GM10248 (cell line): Measurements from ENCODE around the gene CFAP65.

Experiments
- CTCF ChIA-PET: fragments of 300-600 bp; sonication (Branson Sonifier 250); formaldehyde crosslinking; extraction: SDS; loops from one replicate; lab custom pipeline; 2021; ENCODE audit warnings: antibody characterized with exemption; lab: Yijun Ruan, JAX
- POLR2A ChIA-PET: fragments of 350-650 bp; sonication (Branson Sonifier 250); formaldehyde crosslinking; extraction: SDS; loops from one replicate; lab custom pipeline; 2020; ENCODE audit warnings: antibody characterized with exemption; lab: Yijun Ruan, JAX
- DNase-seq: peaks from one replicate; pipeline ENCODE4 v3.0.0; 2012; ENCODE audit errors: extremely low spot score
- CTCF ChIP-seq: IDR thresholded peaks from 2 replicates; pipeline ENCODE4 v1.5.1; 2012; ENCODE audit warnings: mild to moderate bottlenecking, low read depth; ENCODE audit errors: extremely low read depth, missing control alignments, control extremely low read depth

The CFAP65 gene

GRCh38 chr2:219025637-219026585, 15.4 kb downstream of the CFAP65 start:
- ChIA-PET CTCF (interaction anchor here (1.0 to 8.6 kb wide), 6 partner anchors 21 to 130 kb away, joined by 3 to 151 read pairs (median 5); partner anchors contain the start of gene NHEJ1), POLR2A (no interaction called here)

GRCh38 chr2:219024059-219024458, 17.3 kb downstream of the CFAP65 start:
- no peak for DNase-seq
- no peak for TF ChIP-seq CTCF
- ChIA-PET POLR2A (no interaction called here), CTCF (interaction anchor here (1.4 to 8.6 kb wide), 4 partner anchors 14 to 132 kb away, joined by 5 to 151 read pairs (median 7); partner anchors contain the start of gene NHEJ1)

More at GRCh38 chr2:219025637-219026585, 15.4 kb downstream of the CFAP65 start:
- no peak for TF ChIP-seq CTCF
- no peak for DNase-seq

GRCh38 chr2:219023045-219023605, 18.2 kb downstream of the CFAP65 start:
- CTCF ChIA-PET: interaction anchor here (8.6 kb wide), 1 partner anchor 133 kb away, joined by 151 read pairs; the partner anchor contains the start of gene NHEJ1
- DNase-seq: no peak
- TF ChIP-seq CTCF: no peak
- POLR2A ChIA-PET: no interaction called here

GRCh38 chr2:219022616-219023015, 18.7 kb downstream of the CFAP65 start:
- TF ChIP-seq CTCF: no peak
- POLR2A ChIA-PET: no interaction called here

GRCh38 chr2:219022041-219022440, 19.3 kb downstream of the CFAP65 start:
- ChIA-PET POLR2A (no interaction called here), CTCF (interaction anchor here (1.3 to 4.9 kb wide), 2 partner anchors 8 to 11 kb away, joined by 3 to 21 read pairs; no protein-coding TSS in a partner anchor)
- TF ChIP-seq CTCF: no peak
- no peak for DNase-seq

More at GRCh38 chr2:219022616-219023015, 18.7 kb downstream of the CFAP65 start:
- DNase-seq: no peak
- CTCF ChIA-PET: interaction anchor here (8.6 kb wide), 1 partner anchor 133 kb away, joined by 151 read pairs; the partner anchor contains the start of gene NHEJ1

- no peak for TF ChIP-seq CTCF
- ChIA-PET CTCF (interaction anchor here (1.3 to 4.9 kb wide), 2 partner anchors 8 to 11 kb away, joined by 3 to 21 read pairs; no protein-coding TSS in a partner anchor), POLR2A (no interaction called here)
- DNase-seq: no peak
Observed at GRCh38 chr2:219021591-219021990, 19.7 kb downstream of the CFAP65 start.
